H9 (cell line): ENCODE results near the gene C6orf52. TPM values are rescaled to one million over a fixed set of nuclear protein-coding genes. Genes with fewer than 3 reads are reported as not detected.

ENCODE experiments used
- DNase-seq: peaks from one replicate; pipeline ENCODE4 v3.0.0-alpha.2; 2017
- H2AFZ ChIP-seq: one replicate; pipeline ENCODE4 v1.6.1; 2013; ENCODE audit warnings: mild to moderate bottlenecking, low read length, control low read depth, moderate library complexity
- H2AK5ac ChIP-seq: 2 replicates; pipeline ENCODE4 v1.6.1; 2013; ENCODE audit warnings: low read length, control low read depth, mixed read lengths; ENCODE audit not compliant: insufficient read length
- H2BK120ac ChIP-seq: one replicate; pipeline ENCODE4 v1.6.1; 2013; ENCODE audit warnings: low read depth, mild to moderate bottlenecking, low read length, control low read depth, inconsistent platforms; ENCODE audit not compliant: poor library complexity, severe bottlenecking
- H2BK12ac ChIP-seq: 2 replicates; pipeline ENCODE4 v1.6.1; 2013; ENCODE audit warnings: low read length, control low read depth, mixed read lengths, low read depth; ENCODE audit not compliant: insufficient read length
- H2BK15ac ChIP-seq: 2 replicates; pipeline ENCODE4 v1.6.1; 2013; ENCODE audit warnings: low read depth, low read length, control low read depth
- H2BK20ac ChIP-seq: one replicate; pipeline ENCODE4 v1.6.1; 2013; ENCODE audit warnings: low read depth, mild to moderate bottlenecking, low read length, control low read depth, inconsistent platforms; ENCODE audit not compliant: poor library complexity, severe bottlenecking
- H2BK5ac ChIP-seq: 2 replicates; pipeline ENCODE4 v1.6.1; 2013; ENCODE audit warnings: low read length, control low read depth, mixed read lengths; ENCODE audit not compliant: insufficient read length
- H3K14ac ChIP-seq: 2 replicates; pipeline ENCODE4 v1.6.1; 2013; ENCODE audit warnings: low read length, control low read depth; ENCODE audit not compliant: insufficient read depth
- H3K18ac ChIP-seq: 2 replicates; pipeline ENCODE4 v1.6.1; 2013; ENCODE audit warnings: low read depth, mild to moderate bottlenecking, mixed read lengths, low read length, control low read depth; ENCODE audit not compliant: insufficient read length
- H3K23ac ChIP-seq: 2 replicates; pipeline ENCODE4 v1.6.1; 2013; ENCODE audit warnings: low read length, control low read depth, mixed read lengths, low read depth; ENCODE audit not compliant: insufficient read length
- H3K23me2 ChIP-seq: 2 replicates; pipeline ENCODE4 v1.6.1; 2013; ENCODE audit warnings: low read depth, mild to moderate bottlenecking, mixed read lengths, low read length, control low read depth; ENCODE audit not compliant: insufficient read length, poor library complexity, severe bottlenecking
- H3K27ac ChIP-seq: 2 replicates; pipeline ENCODE4 v1.5.1; 2013; ENCODE audit warnings: low read length, control low read depth, mixed read lengths, low read depth; ENCODE audit not compliant: insufficient read length
- H3K27me3 ChIP-seq: 2 replicates; pipeline ENCODE4 v1.6.1; 2013; ENCODE audit warnings: low read length, control low read depth, inconsistent platforms; ENCODE audit not compliant: insufficient read depth
- H3K4ac ChIP-seq: 2 replicates; pipeline ENCODE4 v1.6.1; 2013; ENCODE audit warnings: low read depth, mild to moderate bottlenecking, control low read depth, inconsistent platforms, low read length, moderate library complexity
- H3K4me1 ChIP-seq: 2 replicates; pipeline ENCODE4 v1.6.1; 2013; ENCODE audit warnings: low read length, control low read depth, inconsistent platforms; ENCODE audit not compliant: insufficient read depth
- H3K4me2 ChIP-seq: 2 replicates; pipeline ENCODE4 v1.6.1; 2013; ENCODE audit warnings: low read length, control low read depth, mixed read lengths; ENCODE audit not compliant: insufficient read length, insufficient read depth
- H3K56ac ChIP-seq: 2 replicates; pipeline ENCODE4 v1.6.1; 2013; ENCODE audit warnings: low read depth, mild to moderate bottlenecking, mixed read lengths, low read length, control low read depth; ENCODE audit not compliant: insufficient read length
- H3K79me1 ChIP-seq: 2 replicates; pipeline ENCODE4 v1.6.1; 2013; ENCODE audit warnings: low read depth, mild to moderate bottlenecking, moderate library complexity, low read length, control low read depth, inconsistent platforms; ENCODE audit not compliant: insufficient read depth, poor library complexity, severe bottlenecking
- H3K79me2 ChIP-seq: 2 replicates; pipeline ENCODE4 v1.6.1; 2013; ENCODE audit warnings: low read length, control low read depth, inconsistent platforms; ENCODE audit not compliant: insufficient read depth
- H3K9ac ChIP-seq: 2 replicates; pipeline ENCODE4 v1.6.1; 2013; ENCODE audit warnings: low read length, control low read depth, mixed read lengths; ENCODE audit not compliant: insufficient read length; ENCODE audit errors: extremely low read depth
- H3K9me3 ChIP-seq: one replicate; pipeline ENCODE4 v1.6.1; 2013; ENCODE audit warnings: low read depth, low read length, inconsistent platforms; ENCODE audit not compliant: control insufficient read depth
- H3T11ph ChIP-seq: one replicate; pipeline ENCODE4 v1.6.1; 2013; ENCODE audit warnings: mild to moderate bottlenecking, low read length, control low read depth, inconsistent platforms
- H4K20me1 ChIP-seq: one replicate; pipeline ENCODE4 v1.6.1; 2013; ENCODE audit not compliant: control insufficient read depth, insufficient read length, insufficient read depth
- H4K5ac ChIP-seq: 2 replicates; pipeline ENCODE4 v1.6.1; 2013; ENCODE audit warnings: low read depth, mild to moderate bottlenecking, mixed read lengths, low read length, control low read depth; ENCODE audit not compliant: insufficient read length
- H4K8ac ChIP-seq: replicated peaks from 2 replicates; pipeline ENCODE4 v1.6.1; 2013; ENCODE audit warnings: low read length, control low read depth, mixed read lengths, low read depth; ENCODE audit not compliant: insufficient read length
- H4K91ac ChIP-seq: 2 replicates; pipeline ENCODE4 v1.6.1; 2013; ENCODE audit warnings: low read depth, mild to moderate bottlenecking, moderate library complexity, mixed read lengths, low read length, control low read depth; ENCODE audit not compliant: insufficient read length
- H3K27ac Mint-ChIP-seq, 3 experiments: 2 replicates in 2 of 3; 3 replicates in 1 of 3; pipeline ENCODE4 v1.8.0; 2020 to 2021; ENCODE audit warnings: mixed read lengths in 3 of 3, mild to moderate bottlenecking in 1 of 3, moderate library complexity in 1 of 3
- H3K27me3 Mint-ChIP-seq: 2 replicates; pipeline ENCODE4 v1.8.0; 2021; ENCODE audit warnings: low read depth, mild to moderate bottlenecking, moderate library complexity, mixed read lengths
- H3K36me3 Mint-ChIP-seq, 3 experiments: 2 replicates in 2 of 3; 3 replicates in 1 of 3; pipeline ENCODE4 v1.8.0; 2020 to 2021; ENCODE audit warnings: low read depth in 3 of 3, mixed read lengths in 3 of 3; ENCODE audit not compliant: insufficient read depth in 1 of 3
- H3K4me1 Mint-ChIP-seq, 2 experiments: 2 replicates each; pipeline ENCODE4 v1.8.0; 2020; ENCODE audit warnings: mixed read lengths in 2 of 2
- H3K4me3 Mint-ChIP-seq, 2 experiments: 2 replicates in 1 of 2; 3 replicates in 1 of 2; pipeline ENCODE4 v1.8.0; 2020 to 2021; ENCODE audit warnings: mild to moderate bottlenecking in 2 of 2, mixed read lengths in 2 of 2, moderate library complexity in 1 of 2
- H3K9me3 Mint-ChIP-seq, 2 experiments: 2 replicates in 1 of 2; 3 replicates in 1 of 2; pipeline ENCODE4 v1.8.0; 2020; ENCODE audit warnings: mild to moderate bottlenecking in 2 of 2, mixed read lengths in 2 of 2, moderate library complexity in 1 of 2
- WGBS: extraction: QIAGEN DNeasy Blood & Tissue Kit; methylation state at CpG from one replicate; pipeline ENCODE4 v1.1.7; 2013; ENCODE audit warnings: missing lambda C conversion rate, low lambda C conversion rate, mixed read lengths; ENCODE audit not compliant: insufficient read length; ENCODE audit errors: extremely low coverage; 5-methylcytosine and 5-hydroxymethylcytosine counted together
- total RNA-seq: library from RNA; stranded (reverse); gene quantifications from 2 replicates; pipeline ENCODE4 v1.2.1, GENCODE V29; 2021
- TF ChIP-seq, protein P1 (sequence below): fragments of 200-600 bp; sonication (generic); conservative IDR thresholded peaks from 3 replicates; pipeline ENCODE4 v1.8.0; 2021; ENCODE audit warnings: antibody characterized with exemption, mild to moderate bottlenecking

The C6orf52 gene
- total RNA-seq, 1 experiment from 2014 or later, result 1.8 TPM

- Histone ChIP-seq H3K9me3 (no peaks in the 10 kb centered on the region), H3K9ac (no peak overlapping the region), H3K27me3 (no peaks in the 10 kb centered on the region), H2BK15ac (no peak overlapping the region), H4K20me1 (no peaks in the 10 kb centered on the region), H2BK5ac (no peak overlapping the region), H3K14ac (no peak overlapping the region), H3K79me2 (no peaks in the 10 kb centered on the region), H2AFZ (no peak overlapping the region), H2BK120ac (no peak overlapping the region), H3K4ac (no peak overlapping the region), H2AK5ac (no peak overlapping the region), H2BK12ac (no peak overlapping the region), H3K18ac (no peak overlapping the region), H4K8ac (no peak overlapping the region), H4K91ac (no peak overlapping the region), H4K5ac (no peak overlapping the region), H3K4me1 (no peaks in the 10 kb centered on the region), H2BK20ac (no peak overlapping the region), H3K27ac (no peak overlapping the region), H3K23ac (no peak overlapping the region), H3K23me2 (no peaks in the 10 kb centered on the region), H3K4me2 (no peak overlapping the region), H3T11ph (no peak overlapping the region), H3K56ac (no peak overlapping the region), H3K79me1 (peaks cover 7% of the 10 kb centered on the region)
- Mint-ChIP-seq H3K4me1 (no peaks in the 10 kb centered on the region), H3K36me3 (peaks cover 23 to 60% (median 47%) of the 10 kb centered on the region in 3 experiments; a peak in 6 of 7 replicates), H3K4me3 (no peak overlapping the region), H3K27me3 (no peaks in the 10 kb centered on the region), H3K27ac (no peak overlapping the region), H3K9me3 (no peaks in the 10 kb centered on the region)
- no CpG with 5 or more reads among the region's 1 CpG for WGBS
- DNase-seq, result no peak
- TF ChIP-seq, protein P1, sequence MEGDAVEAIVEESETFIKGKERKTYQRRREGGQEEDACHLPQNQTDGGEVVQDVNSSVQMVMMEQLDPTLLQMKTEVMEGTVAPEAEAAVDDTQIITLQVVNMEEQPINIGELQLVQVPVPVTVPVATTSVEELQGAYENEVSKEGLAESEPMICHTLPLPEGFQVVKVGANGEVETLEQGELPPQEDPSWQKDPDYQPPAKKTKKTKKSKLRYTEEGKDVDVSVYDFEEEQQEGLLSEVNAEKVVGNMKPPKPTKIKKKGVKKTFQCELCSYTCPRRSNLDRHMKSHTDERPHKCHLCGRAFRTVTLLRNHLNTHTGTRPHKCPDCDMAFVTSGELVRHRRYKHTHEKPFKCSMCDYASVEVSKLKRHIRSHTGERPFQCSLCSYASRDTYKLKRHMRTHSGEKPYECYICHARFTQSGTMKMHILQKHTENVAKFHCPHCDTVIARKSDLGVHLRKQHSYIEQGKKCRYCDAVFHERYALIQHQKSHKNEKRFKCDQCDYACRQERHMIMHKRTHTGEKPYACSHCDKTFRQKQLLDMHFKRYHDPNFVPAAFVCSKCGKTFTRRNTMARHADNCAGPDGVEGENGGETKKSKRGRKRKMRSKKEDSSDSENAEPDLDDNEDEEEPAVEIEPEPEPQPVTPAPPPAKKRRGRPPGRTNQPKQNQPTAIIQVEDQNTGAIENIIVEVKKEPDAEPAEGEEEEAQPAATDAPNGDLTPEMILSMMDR, result no peak
Observed at GRCh38 chr6:10627800-10628199, 66.6 kb downstream of the C6orf52 start.
